PC-9 (cell line): ENCODE measurements around the gene MYL6B. TPM values are rescaled to one million over a fixed set of nuclear protein-coding genes. Genes with fewer than 3 reads are reported as not detected.

Experiments
- BruUV-seq: library from RNA; stranded (reverse); fragments of 400-500 nt; replicated peaks from 2 replicates; lab custom pipeline; 2021; lab: Mats Ljungman, UMichigan
- CTCF ChIA-PET: fragments of 300-600 bp; sonication (Branson Sonifier 250); formaldehyde crosslinking; loops from one replicate; lab custom pipeline; 2022; ENCODE audit warnings: antibody characterized with exemption; lab: Charles Lee
- POLR2A ChIA-PET: fragments of 300-600 bp; sonication (Branson Sonifier 250); formaldehyde crosslinking; loops from one replicate; lab custom pipeline; 2022; ENCODE audit warnings: antibody characterized with exemption; ENCODE audit not compliant: unreplicated experiment; lab: Charles Lee
- DNase-seq, 2 experiments: peaks; one replicate each; pipeline versions ENCODE4 v3.0.0 to v3.0.0-alpha.2; 2015 to 2022; ENCODE audit warnings: mixed read lengths in 1 of 2
- H2AFZ ChIP-seq: fragments of 200-600 bp; sonication (generic); 2 replicates; pipeline ENCODE4 v1.8.1; 2017; ENCODE audit warnings: antibody characterized with exemption
- H3F3A ChIP-seq: fragments of 200-600 bp; sonication (generic); 2 replicates; pipeline ENCODE4 v1.8.1; 2017; ENCODE audit warnings: antibody characterized with exemption, mild to moderate bottlenecking, low read depth; ENCODE audit not compliant: insufficient read depth
- H3K27ac ChIP-seq: fragments of 200-600 bp; sonication (generic); 2 replicates; pipeline ENCODE4 v1.6.1; 2016; ENCODE audit warnings: mixed run types
- H3K27me3 ChIP-seq: fragments of 200-600 bp; sonication (generic); 2 replicates; pipeline ENCODE4 v1.6.1; 2016; ENCODE audit warnings: low read depth, mixed run types; ENCODE audit not compliant: insufficient read depth
- H3K36me3 ChIP-seq: fragments of 200-600 bp; sonication (generic); 2 replicates; pipeline ENCODE4 v1.6.1; 2016; ENCODE audit warnings: low read depth, mixed run types
- H3K4me1 ChIP-seq: fragments of 200-600 bp; sonication (generic); replicated peaks from 2 replicates; pipeline ENCODE4 v1.6.1; 2016; ENCODE audit warnings: mixed run types; ENCODE audit not compliant: insufficient read depth
- H3K4me2 ChIP-seq: fragments of 200-600 bp; sonication (generic); 2 replicates; pipeline ENCODE4 v1.6.1; 2017; ENCODE audit warnings: mixed run types
- H3K4me3 ChIP-seq: fragments of 200-600 bp; sonication (generic); 2 replicates; pipeline ENCODE4 v1.6.1; 2016; ENCODE audit warnings: mixed run types
- H3K79me2 ChIP-seq: fragments of 200-600 bp; sonication (generic); 2 replicates; pipeline ENCODE4 v1.6.1; 2017; ENCODE audit warnings: low read depth, mixed run types
- H3K9me2 ChIP-seq: fragments of 200-600 bp; sonication (generic); 2 replicates; pipeline ENCODE4 v1.8.1; 2017; ENCODE audit warnings: mild to moderate bottlenecking; ENCODE audit not compliant: insufficient read depth
- H3K9me3 ChIP-seq: fragments of 200-600 bp; sonication (generic); 2 replicates; pipeline ENCODE4 v1.8.1; 2016; ENCODE audit warnings: low read depth; ENCODE audit not compliant: insufficient read depth
- H4K20me1 ChIP-seq: fragments of 200-600 bp; sonication (generic); 2 replicates; pipeline ENCODE4 v1.8.1; 2017; ENCODE audit not compliant: insufficient read depth
- EZH2 ChIP-seq: fragments of 200-600 bp; sonication (generic); IDR thresholded peaks from 2 replicates; pipeline ENCODE4 v1.8.0; 2017; ENCODE audit warnings: antibody characterized with exemption, low read depth
- intact Hi-C: fragments of 100-400 bp; cut with micrococcal nuclease; formaldehyde crosslinking; loops from one replicate; pipeline ENCODE4 v1.10.0; 2022; ENCODE audit not compliant: unreplicated experiment
- total RNA-seq: library from RNA; stranded (reverse); gene quantifications from 2 replicates; pipeline ENCODE4 v1.2.3, GENCODE V29; 2021
- TF ChIP-seq, protein P1 (sequence below): fragments of 200-600 bp; sonication (generic); conservative IDR thresholded peaks from 2 replicates; pipeline ENCODE4 v1.6.1; 2017; ENCODE audit warnings: mixed run types, antibody characterized with exemption, mild to moderate bottlenecking, moderate library complexity

Gene MYL6B
- total RNA-seq, 1 experiment from 2014 or later: 121 TPM

GRCh38 chr12:56122637-56123036 is 29.8 kb upstream of the MYL6B start:
- no peaks in the 10 kb centered on the region for H3K9me2 ChIP-seq

GRCh38 chr12:56124133-56124532 is 28.3 kb upstream of the MYL6B start:
- Histone ChIP-seq H3K9me3 (no peaks in the 10 kb centered on the region), H3K36me3 (no peaks in the 10 kb centered on the region), H3F3A (peaks cover 22% of the 10 kb centered on the region), H2AFZ (no peak overlapping the region), H3K4me2 (no peak overlapping the region), H3K4me3 (no peak overlapping the region), H3K9me2 (no peaks in the 10 kb centered on the region), H3K4me1 (peaks cover 28% of the 10 kb centered on the region), H4K20me1 (no peaks in the 10 kb centered on the region), H3K79me2 (peaks cover 1% of the 10 kb centered on the region; the same call in 1 of the 2 replicates), H3K27ac (no peak overlapping the region), H3K27me3 (no peaks in the 10 kb centered on the region)
- intact Hi-C loops: no loop called here
- BruUV-seq: no TSS peak
- TF ChIP-seq EZH2: no peak
- TF ChIP-seq, protein P1, sequence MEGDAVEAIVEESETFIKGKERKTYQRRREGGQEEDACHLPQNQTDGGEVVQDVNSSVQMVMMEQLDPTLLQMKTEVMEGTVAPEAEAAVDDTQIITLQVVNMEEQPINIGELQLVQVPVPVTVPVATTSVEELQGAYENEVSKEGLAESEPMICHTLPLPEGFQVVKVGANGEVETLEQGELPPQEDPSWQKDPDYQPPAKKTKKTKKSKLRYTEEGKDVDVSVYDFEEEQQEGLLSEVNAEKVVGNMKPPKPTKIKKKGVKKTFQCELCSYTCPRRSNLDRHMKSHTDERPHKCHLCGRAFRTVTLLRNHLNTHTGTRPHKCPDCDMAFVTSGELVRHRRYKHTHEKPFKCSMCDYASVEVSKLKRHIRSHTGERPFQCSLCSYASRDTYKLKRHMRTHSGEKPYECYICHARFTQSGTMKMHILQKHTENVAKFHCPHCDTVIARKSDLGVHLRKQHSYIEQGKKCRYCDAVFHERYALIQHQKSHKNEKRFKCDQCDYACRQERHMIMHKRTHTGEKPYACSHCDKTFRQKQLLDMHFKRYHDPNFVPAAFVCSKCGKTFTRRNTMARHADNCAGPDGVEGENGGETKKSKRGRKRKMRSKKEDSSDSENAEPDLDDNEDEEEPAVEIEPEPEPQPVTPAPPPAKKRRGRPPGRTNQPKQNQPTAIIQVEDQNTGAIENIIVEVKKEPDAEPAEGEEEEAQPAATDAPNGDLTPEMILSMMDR: no peak
- ChIA-PET POLR2A (no interaction called here), CTCF (no interaction called here)
- DNase-seq: peak in 1 of 2 experiments; percentile 30

More at GRCh38 chr12:56122637-56123036, 29.8 kb upstream of the MYL6B start:
- Histone ChIP-seq H4K20me1 (no peaks in the 10 kb centered on the region), H3K36me3 (no peaks in the 10 kb centered on the region), H3K9me3 (no peaks in the 10 kb centered on the region), H3F3A (peaks cover 31% of the 10 kb centered on the region), H3K4me3 (no peak overlapping the region), H3K4me1 (peaks cover 33% of the 10 kb centered on the region), H3K4me2 (no peak overlapping the region), H2AFZ (no peak overlapping the region), H3K79me2 (peaks cover 8% of the 10 kb centered on the region; the same call in 1 of the 2 replicates), H3K27me3 (no peaks in the 10 kb centered on the region), H3K27ac (no peak overlapping the region)
- intact Hi-C loops: no loop called here
- peak in 1 of 2 experiments; percentile 21 for DNase-seq
- POLR2A ChIA-PET: no interaction called here
- CTCF ChIA-PET: interaction anchor here (0.6 kb wide), 2 partner anchors 34 to 66 kb away, joined by 3 to 5 read pairs; no protein-coding TSS in a partner anchor
- no TSS peak for BruUV-seq
- TF ChIP-seq, protein P1: no peak
- TF ChIP-seq EZH2: no peak

DNA sequence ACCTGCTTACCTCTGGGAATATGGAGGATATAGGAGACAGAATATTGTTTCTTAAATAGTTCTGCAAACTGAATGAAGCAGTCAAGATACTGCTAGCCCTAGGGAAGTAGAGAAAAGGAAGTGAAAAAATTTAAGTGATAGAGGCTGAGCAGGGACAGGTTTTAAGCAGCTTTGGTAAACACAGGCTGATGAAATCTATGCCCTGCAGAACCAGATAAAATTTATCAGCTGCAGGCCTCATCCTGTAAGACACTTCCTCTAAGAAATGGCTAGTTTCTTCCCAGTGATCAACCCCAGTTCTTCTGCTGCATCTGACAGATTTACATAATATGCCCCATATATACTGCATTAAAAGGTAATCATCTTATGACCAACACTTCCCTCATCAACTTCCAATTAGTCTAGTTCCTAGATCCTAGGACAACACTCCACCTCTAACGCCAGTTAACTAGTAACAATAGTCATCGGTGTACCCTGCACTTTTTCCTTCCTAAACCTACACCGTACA is 25.6 kb upstream of the MYL6B start:
- TF ChIP-seq, protein P1: no peak
- no peak for TF ChIP-seq EZH2
- no peaks in the 10 kb centered on the region for H4K20me1 ChIP-seq
- CTCF ChIA-PET: no interaction called here
- H2AFZ ChIP-seq: no peak overlapping the region
- no peaks in the 10 kb centered on the region for H3K27me3 ChIP-seq
- H3K36me3 ChIP-seq: 0 out of 2 replicates have a peak, but pooled peaks cover 3% of the 10 kb centered on the region
- H3K4me2 ChIP-seq: peak overlapping the region; percentile 85
- peaks cover 6% of the 10 kb centered on the region; the same call in 1 of the 2 replicates for H3K79me2 ChIP-seq
- peaks cover 22% of the 10 kb centered on the region for H3F3A ChIP-seq
- peaks cover 31% of the 10 kb centered on the region for H3K4me1 ChIP-seq
- POLR2A ChIA-PET: no interaction called here
- intact Hi-C loops: loop anchor here (1.0 kb wide), 2 partner anchors 26 to 63 kb away; partner anchors contain the start of genes MYL6B and SMARCC2
- H3K9me2 ChIP-seq: no peaks in the 10 kb centered on the region
- peak in 1 of 2 experiments; percentile 2 for DNase-seq
- H3K4me3 ChIP-seq: no peak overlapping the region; the same call in 1 of the 2 replicates
- no peaks in the 10 kb centered on the region for H3K9me3 ChIP-seq
- no TSS peak for BruUV-seq
- no peak overlapping the region for H3K27ac ChIP-seq
